GM12872 (cell line): ENCODE measurements around the gene TMTC2.

Experiments used
- CTCF ChIP-seq: IDR thresholded peaks from 3 replicates; pipeline ENCODE4 v1.5.1; 2011; ENCODE audit warnings: low read depth, mild to moderate bottlenecking, low read length, moderate library complexity; ENCODE audit not compliant: insufficient read depth

The TMTC2 gene

DNA sequence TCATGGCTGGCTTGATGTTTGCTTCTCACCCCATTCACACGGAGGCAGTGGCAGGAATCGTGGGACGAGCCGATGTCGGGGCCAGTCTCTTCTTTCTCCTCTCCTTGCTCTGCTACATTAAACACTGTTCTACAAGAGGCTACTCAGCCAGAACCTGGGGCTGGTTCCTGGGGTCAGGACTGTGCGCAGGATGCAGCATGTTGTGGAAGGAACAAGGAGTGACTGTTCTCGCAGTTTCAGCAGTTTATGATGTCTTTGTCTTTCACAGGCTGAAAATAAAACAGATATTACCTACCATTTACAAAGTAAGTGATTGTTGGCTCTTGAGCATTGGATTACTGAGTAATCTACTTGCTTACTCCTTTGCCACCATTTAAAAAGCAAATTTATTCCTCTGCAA lies 170.6 kb downstream of the TMTC2 start:
- TF ChIP-seq CTCF, result no peak

DNA sequence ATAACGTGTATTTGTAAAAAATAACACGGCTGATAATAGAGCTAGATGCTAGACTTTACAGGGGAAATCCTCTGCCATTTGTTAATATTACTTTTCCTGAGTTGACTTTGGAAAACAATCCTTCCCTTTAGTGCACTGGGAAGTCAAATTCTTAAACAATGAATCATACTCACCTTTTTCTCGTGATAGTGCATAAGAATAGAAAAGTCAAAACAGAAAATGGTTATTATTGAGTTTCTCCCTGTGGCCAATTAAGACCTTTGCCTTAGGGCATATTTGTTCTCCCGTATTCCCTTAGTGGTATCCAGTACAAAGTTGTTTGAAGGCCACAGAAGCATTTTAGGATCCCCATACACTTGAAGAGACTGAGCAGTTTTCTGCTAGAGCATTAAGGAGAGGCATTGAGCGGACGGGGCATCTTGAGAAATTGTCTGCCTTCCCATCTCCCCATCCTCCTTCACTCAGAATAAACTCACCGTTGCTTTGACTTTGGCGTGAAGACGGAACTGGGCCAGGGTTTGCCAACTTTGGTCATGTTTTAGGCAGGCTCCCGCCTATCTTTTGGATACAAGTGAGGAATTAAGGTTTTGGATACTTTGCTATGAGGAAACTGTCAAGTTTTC lies 171.3 kb downstream of the TMTC2 start:
- no peak for TF ChIP-seq CTCF

DNA sequence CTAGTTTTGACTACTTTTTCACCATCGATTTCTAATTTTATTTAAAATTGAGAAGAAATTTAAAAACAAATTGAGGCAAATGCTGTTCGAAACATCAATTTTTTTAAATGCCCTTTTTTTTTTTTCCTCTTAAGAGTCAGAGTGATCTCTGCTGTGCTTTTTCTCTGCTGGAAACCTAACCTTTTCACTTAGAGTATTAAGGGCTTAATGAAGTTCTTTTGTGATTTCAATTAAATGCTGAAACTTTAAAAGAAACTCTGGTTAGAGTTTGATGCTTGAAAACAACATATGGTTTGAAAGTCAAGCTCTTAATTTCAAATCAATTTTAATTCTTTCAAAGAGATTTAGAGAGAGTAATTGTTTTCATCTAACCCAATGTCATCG lies 171.8 kb downstream of the TMTC2 start:
- no peak for TF ChIP-seq CTCF

GRCh38 chr12:82862069-82862841 lies 175.5 kb downstream of the TMTC2 start:
- no peak for TF ChIP-seq CTCF

DNA sequence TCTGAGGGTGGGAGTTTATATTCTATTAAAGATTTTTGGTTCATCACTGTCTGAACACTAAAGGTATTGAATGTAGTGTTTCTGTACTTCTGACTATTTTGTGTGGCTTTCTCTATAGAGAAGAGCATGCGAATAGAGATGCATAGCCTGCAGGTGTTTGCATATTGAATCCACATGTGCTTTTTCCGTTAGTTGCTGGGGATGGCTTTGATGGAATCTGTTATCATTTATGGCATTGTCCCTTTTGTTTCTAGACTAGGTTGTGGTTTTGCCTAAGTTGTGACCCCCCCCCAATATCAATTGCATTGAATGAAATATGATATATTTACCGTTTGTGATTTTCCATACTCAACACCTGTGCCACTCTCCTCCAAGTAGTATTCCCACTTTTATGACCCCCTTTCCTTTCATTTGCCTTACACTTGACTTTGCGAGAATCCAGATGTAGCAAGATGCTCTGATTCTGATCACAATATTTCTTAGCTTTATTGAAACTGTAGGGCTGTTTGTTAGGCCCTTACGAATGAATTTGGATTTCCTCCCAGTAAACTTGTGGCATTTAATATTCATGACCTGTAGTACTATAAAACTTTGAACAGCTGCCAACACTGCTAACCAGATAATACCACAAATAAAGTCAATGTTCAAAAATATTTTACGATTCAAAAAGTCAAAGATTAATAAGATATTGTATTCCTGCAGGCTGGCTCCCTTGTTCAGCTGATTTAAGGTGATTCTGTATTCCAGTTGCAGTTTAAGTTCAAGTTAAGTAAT lies 176.4 kb downstream of the TMTC2 start:
- TF ChIP-seq CTCF, result no peak

DNA sequence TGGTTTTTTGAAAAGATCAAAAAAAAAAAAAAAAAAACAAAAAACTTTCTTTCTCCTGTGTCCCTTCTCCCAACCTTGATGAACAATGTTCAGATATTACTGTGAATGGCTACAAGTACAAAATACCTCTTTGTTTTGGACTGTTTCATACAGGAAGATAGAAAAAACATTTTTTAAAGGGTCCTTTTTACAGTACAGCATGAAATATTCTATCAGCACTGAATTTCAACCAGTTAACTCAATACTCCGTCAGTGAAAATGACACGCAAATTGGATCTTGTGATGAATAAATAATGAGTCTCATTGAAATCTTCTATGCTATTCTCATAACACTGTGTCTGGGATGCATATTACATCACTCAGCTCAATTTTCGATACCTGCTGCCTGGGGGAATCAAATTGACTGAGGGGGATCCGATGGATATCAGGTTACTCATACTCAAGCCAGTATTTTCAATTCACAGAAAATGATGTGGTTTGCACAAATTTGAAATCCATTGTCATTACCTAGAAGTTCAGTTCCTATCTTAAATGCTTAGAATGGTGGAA lies 179.6 kb downstream of the TMTC2 start:
- TF ChIP-seq CTCF, result no peak

DNA sequence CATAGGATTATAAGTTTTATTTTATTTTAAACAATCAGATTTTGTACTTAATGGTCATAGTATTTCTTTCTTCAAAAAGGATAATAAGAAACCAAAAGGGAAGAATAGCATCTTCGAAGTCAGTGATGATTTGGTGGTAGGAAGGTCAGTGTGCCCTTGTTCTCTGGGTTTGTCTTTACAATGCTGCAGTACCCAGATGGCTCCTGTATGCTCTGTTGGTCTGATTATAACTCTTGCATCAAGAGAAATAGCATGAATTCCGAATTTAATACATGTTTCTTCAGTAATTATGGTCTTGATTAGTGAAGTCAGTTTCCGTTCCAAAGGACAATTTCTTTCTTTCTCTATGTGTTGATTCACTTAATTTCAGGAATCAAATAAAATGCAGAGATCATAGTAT lies 180.2 kb downstream of the TMTC2 start:
- TF ChIP-seq CTCF, result no peak
